NCI-H1417 treated with DMSO at 0.1 percent for 48 hours (cell line): ENCODE measurements around the gene MED19.
"Not testable (repeated sequence)": the region's sequence is repeated elsewhere in the genome, so short reads cannot be mapped to it uniquely, and the experiment has no call there.

Experiments used
- DNase-seq: peaks from one replicate; lab custom pipeline; 2025; lab: John Stamatoyannopoulos, UW

MED19 gene

GRCh38 chr11:57704932-57705331 is 7.1 kb downstream of the MED19 start:
- no peak for DNase-seq

GRCh38 chr11:57703341-57703740 is 8.7 kb downstream of the MED19 start:
- DNase-seq: no peak

GRCh38 chr11:57700425-57700824 is 11.6 kb downstream of the MED19 start:
- DNase-seq: no peak

- DNase-seq: no peak
Measured at GRCh38 chr11:57699813-57700212, 12.2 kb downstream of the MED19 start.

- no peak for DNase-seq
Measured at GRCh38 chr11:57698843-57699365, 13.1 kb downstream of the MED19 start.

GRCh38 chr11:57690474-57690873 is 21.5 kb downstream of the MED19 start:
- not testable (repeated sequence) for DNase-seq

GRCh38 chr11:57681168-57681567 is 30.8 kb downstream of the MED19 start:
- no peak for DNase-seq

- DNase-seq: no peak
Measured at GRCh38 chr11:57680552-57680874, 31.5 kb downstream of the MED19 start.

- no peak for DNase-seq
Measured at GRCh38 chr11:57679396-57679795, 32.6 kb downstream of the MED19 start.

GRCh38 chr11:57675176-57675941 is 36.7 kb downstream of the MED19 start:
- no peak for DNase-seq

GRCh38 chr11:57674251-57674650 is 37.8 kb downstream of the MED19 start:
- DNase-seq: no peak

- DNase-seq: no peak
Measured at GRCh38 chr11:57668434-57668782, 43.6 kb downstream of the MED19 start.

GRCh38 chr11:57667736-57668433 is 44.1 kb downstream of the MED19 start, which contains the start of gene ZDHHC5:
TSS of gene ZDHHC5 (plus strand) at chr11:57668114. CDS start at chr11:57673091, 4,977 bp downstream.
- peak; percentile 100 for DNase-seq

GRCh38 chr11:57667117-57667735 is 44.8 kb downstream of the MED19 start:
- peak; percentile 100 for DNase-seq

- DNase-seq: no peak
Measured at GRCh38 chr11:57663975-57664374, 48.0 kb downstream of the MED19 start.

- no peak for DNase-seq
Measured at GRCh38 chr11:57662893-57663292, 49.1 kb downstream of the MED19 start.

GRCh38 chr11:57659669-57660068 is 52.3 kb downstream of the MED19 start:
- no peak for DNase-seq

GRCh38 chr11:57658023-57658361 is 54.0 kb downstream of the MED19 start:
- DNase-seq: no peak

- peak; percentile 91 for DNase-seq
Measured at GRCh38 chr11:57657194-57658022, 54.6 kb downstream of the MED19 start, which contains the start of gene CLP1. TSS of gene CLP1 (plus strand) at chr11:57657762. CDS start at chr11:57659477, 1,715 bp downstream.

- DNase-seq: no peak
Measured at GRCh38 chr11:57656885-57657193, 55.2 kb downstream of the MED19 start.
